ENCODE data around the gene SKIC8.

The SKIC8 gene

DNA sequence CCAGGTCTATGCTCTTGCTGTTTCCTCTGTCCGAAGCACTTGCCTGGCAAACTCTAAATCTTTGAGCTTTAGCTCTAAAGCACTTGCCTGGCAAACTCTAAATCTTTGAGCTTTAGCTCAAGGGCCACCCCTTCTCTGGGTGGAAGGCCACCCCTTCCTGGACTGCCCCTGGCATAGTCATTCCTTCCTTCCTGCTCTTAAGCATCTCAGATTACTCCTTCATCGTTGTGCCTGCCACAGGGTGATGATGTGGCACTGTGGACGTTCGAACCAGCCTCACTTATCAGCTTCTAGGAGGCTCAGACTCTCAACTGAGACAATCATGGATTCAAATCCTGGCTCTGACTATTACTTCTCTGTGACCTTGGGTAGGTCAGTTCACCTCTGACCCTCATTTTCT, 30.2 kb upstream of the SKIC8 start:
- no peak overlapping the region for H3K9ac ChIP-seq
- H3K27ac ChIP-seq: no peak overlapping the region
- H2AFZ ChIP-seq (ENCODE audit: low read depth): no peak overlapping the region
- H3K79me2 ChIP-seq (ENCODE audit: insufficient read depth, low read depth): no peaks in the 10 kb centered on the region
- no peaks in the 10 kb centered on the region for H4K20me1 ChIP-seq (ENCODE audit: insufficient read depth)
- TF ChIP-seq, protein P1, sequence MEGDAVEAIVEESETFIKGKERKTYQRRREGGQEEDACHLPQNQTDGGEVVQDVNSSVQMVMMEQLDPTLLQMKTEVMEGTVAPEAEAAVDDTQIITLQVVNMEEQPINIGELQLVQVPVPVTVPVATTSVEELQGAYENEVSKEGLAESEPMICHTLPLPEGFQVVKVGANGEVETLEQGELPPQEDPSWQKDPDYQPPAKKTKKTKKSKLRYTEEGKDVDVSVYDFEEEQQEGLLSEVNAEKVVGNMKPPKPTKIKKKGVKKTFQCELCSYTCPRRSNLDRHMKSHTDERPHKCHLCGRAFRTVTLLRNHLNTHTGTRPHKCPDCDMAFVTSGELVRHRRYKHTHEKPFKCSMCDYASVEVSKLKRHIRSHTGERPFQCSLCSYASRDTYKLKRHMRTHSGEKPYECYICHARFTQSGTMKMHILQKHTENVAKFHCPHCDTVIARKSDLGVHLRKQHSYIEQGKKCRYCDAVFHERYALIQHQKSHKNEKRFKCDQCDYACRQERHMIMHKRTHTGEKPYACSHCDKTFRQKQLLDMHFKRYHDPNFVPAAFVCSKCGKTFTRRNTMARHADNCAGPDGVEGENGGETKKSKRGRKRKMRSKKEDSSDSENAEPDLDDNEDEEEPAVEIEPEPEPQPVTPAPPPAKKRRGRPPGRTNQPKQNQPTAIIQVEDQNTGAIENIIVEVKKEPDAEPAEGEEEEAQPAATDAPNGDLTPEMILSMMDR (conservative IDR thresholded peaks at IDR 0.05; ENCODE audit: low read depth, low read length): no peak
- H3K27me3 ChIP-seq (ENCODE audit: insufficient read depth, low read depth): no peaks in the 10 kb centered on the region
- no peak overlapping the region for H3K4me3 ChIP-seq (IDR thresholded peaks at IDR 0.05; ENCODE audit: insufficient read depth, low read depth, low read length)
- H3K4me2 ChIP-seq: no peak overlapping the region
- H3K4me1 ChIP-seq (ENCODE audit: low read depth, poor library complexity, severe bottlenecking): no peaks in the 10 kb centered on the region
- no peaks in the 10 kb centered on the region for H3K36me3 ChIP-seq (ENCODE audit: insufficient read depth)

DNA sequence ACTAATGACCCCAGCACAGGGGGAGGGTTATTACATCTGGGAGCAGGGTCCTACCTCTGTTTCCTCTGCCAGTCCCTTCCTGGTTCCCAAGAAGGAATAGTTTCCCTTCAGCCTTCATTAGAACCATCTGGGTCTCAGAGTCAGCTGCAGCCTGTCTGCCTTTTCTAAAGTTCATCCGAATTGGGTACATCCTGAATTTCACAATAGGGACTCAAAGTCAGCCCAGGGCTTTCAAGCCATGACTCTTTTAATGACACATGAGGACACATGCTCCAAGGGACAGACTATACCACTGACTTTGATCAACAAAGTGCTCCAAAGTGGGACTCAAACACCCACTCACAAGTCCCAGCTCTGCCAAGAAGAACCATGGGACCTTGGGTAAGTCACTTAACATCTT, 28.1 kb upstream of the SKIC8 start:
- H4K20me1 ChIP-seq (ENCODE audit: insufficient read depth): no peaks in the 10 kb centered on the region
- H3K79me2 ChIP-seq (ENCODE audit: insufficient read depth, low read depth): no peaks in the 10 kb centered on the region
- TF ChIP-seq, protein P1 (conservative IDR thresholded peaks at IDR 0.05; ENCODE audit: low read depth, low read length): no peak

GRCh38 chr15:78325092-78325843, 25.9 kb upstream of the SKIC8 start:
- H3K4me2 ChIP-seq: no peak overlapping the region
- no peaks in the 10 kb centered on the region for H4K20me1 ChIP-seq (ENCODE audit: insufficient read depth)
- no peaks in the 10 kb centered on the region for H3K27me3 ChIP-seq (ENCODE audit: insufficient read depth, low read depth)
- no peak overlapping the region for H3K9ac ChIP-seq
- no peak overlapping the region for H3K27ac ChIP-seq
- H2AFZ ChIP-seq (ENCODE audit: low read depth): no peak overlapping the region
- H3K4me3 ChIP-seq (IDR thresholded peaks at IDR 0.05; ENCODE audit: insufficient read depth, low read depth, low read length): no peak overlapping the region
- H3K4me1 ChIP-seq (ENCODE audit: low read depth, poor library complexity, severe bottlenecking): no peaks in the 10 kb centered on the region
- H3K36me3 ChIP-seq (ENCODE audit: insufficient read depth): no peaks in the 10 kb centered on the region
- TF ChIP-seq, protein P1 (conservative IDR thresholded peaks at IDR 0.05; ENCODE audit: low read depth, low read length): no peak
- no peaks in the 10 kb centered on the region for H3K79me2 ChIP-seq (ENCODE audit: insufficient read depth, low read depth)

More for the DNA sequence above, 28.1 kb upstream of the SKIC8 start:
- H3K36me3 ChIP-seq (ENCODE audit: insufficient read depth): no peaks in the 10 kb centered on the region
- no peak overlapping the region for H3K4me2 ChIP-seq
- H3K9ac ChIP-seq: no peak overlapping the region
- H3K4me1 ChIP-seq (ENCODE audit: low read depth, poor library complexity, severe bottlenecking): no peaks in the 10 kb centered on the region
- H3K4me3 ChIP-seq (IDR thresholded peaks at IDR 0.05; ENCODE audit: insufficient read depth, low read depth, low read length): no peak overlapping the region
- H3K27me3 ChIP-seq (ENCODE audit: insufficient read depth, low read depth): no peaks in the 10 kb centered on the region
- no peak overlapping the region for H2AFZ ChIP-seq (ENCODE audit: low read depth)
- no peak overlapping the region for H3K27ac ChIP-seq

DNA sequence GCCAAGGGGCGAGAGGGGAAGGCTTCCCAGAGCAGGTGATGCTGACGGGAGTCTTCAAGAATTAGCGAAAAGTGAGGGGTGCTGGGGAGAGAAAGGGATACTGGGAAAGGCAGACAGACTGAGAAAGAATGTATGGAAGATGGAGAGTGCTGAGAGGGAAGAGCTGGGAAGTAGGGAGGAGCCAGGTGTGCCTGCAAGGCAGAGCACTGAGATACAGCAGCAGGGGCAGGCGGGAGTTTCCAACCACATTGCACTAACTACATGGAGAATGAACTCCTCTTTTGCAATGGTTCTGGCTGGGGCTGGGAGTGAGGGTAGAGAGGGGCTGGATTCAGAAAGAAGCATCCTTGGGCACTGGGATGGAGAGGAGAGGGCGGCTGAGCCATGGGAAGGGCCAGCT, 24.7 kb upstream of the SKIC8 start:
- H3K79me2 ChIP-seq (ENCODE audit: insufficient read depth, low read depth): no peaks in the 10 kb centered on the region
- no peak overlapping the region for H3K9ac ChIP-seq
- H3K27ac ChIP-seq: no peak overlapping the region
- no peak overlapping the region for H2AFZ ChIP-seq (ENCODE audit: low read depth)
- no peak overlapping the region for H3K4me3 ChIP-seq (IDR thresholded peaks at IDR 0.05; ENCODE audit: insufficient read depth, low read depth, low read length)
- H3K4me1 ChIP-seq (ENCODE audit: low read depth, poor library complexity, severe bottlenecking): no peaks in the 10 kb centered on the region
- no peaks in the 10 kb centered on the region for H3K36me3 ChIP-seq (ENCODE audit: insufficient read depth)
- no peak overlapping the region for H3K4me2 ChIP-seq
- TF ChIP-seq, protein P1 (conservative IDR thresholded peaks at IDR 0.05; ENCODE audit: low read depth, low read length): no peak
- H4K20me1 ChIP-seq (ENCODE audit: insufficient read depth): no peaks in the 10 kb centered on the region
- H3K27me3 ChIP-seq (ENCODE audit: insufficient read depth, low read depth): no peaks in the 10 kb centered on the region

Data from KMS-11 (cell line).